Activated gamma-delta T cell (primary cell): ENCODE data around the gene CD19.
"Not testable (repeated sequence)": the region's sequence is repeated elsewhere in the genome, so short reads cannot be mapped to it uniquely, and the experiment has no call there.

ENCODE experiments used
- DNase-seq: peaks from one replicate; lab custom pipeline; 2025; lab: John Stamatoyannopoulos, UW

CD19 gene

GRCh38 chr16:28910086-28911031 is 21.4 kb upstream of the CD19 start:
- DNase-seq = no peak

GRCh38 chr16:28912558-28912957 is 19.2 kb upstream of the CD19 start:
- DNase-seq = no peak

- no peak for DNase-seq
These were observed 17.6 kb upstream of the CD19 start for GRCh38 chr16:28913946-28914724.

- DNase-seq = no peak
These were observed 16.6 kb upstream of the CD19 start for GRCh38 chr16:28915181-28915580.

- DNase-seq = no peak
These were observed 14.7 kb upstream of the CD19 start for GRCh38 chr16:28917095-28917494.

GRCh38 chr16:28918698-28919097 is 13.1 kb upstream of the CD19 start:
- DNase-seq = no peak

GRCh38 chr16:28923231-28923587 is 8.6 kb upstream of the CD19 start:
- no peak for DNase-seq

- DNase-seq = no peak
These were observed 7.9 kb upstream of the CD19 start for GRCh38 chr16:28923652-28924398.

GRCh38 chr16:28924399-28924761 is 7.4 kb upstream of the CD19 start:
- DNase-seq = no peak

- peak; percentile 86 for DNase-seq
These were observed 6.9 kb upstream of the CD19 start, which contains the start of gene RABEP2 for GRCh38 chr16:28924762-28925385. TSS of gene RABEP2 (minus strand) at chr16:28925238. CDS start at chr16:28925163, 75 bp downstream.

- DNase-seq = peak; percentile 66
These were observed 6.2 kb upstream of the CD19 start for GRCh38 chr16:28925386-28926228.

GRCh38 chr16:28926284-28926683 is 5.5 kb upstream of the CD19 start:
- DNase-seq = not testable (repeated sequence)

- DNase-seq = no peak
These were observed 4.0 kb upstream of the CD19 start for GRCh38 chr16:28927815-28928214.

GRCh38 chr16:28930203-28930602 is 1.6 kb upstream of the CD19 start:
- no peak for DNase-seq

GRCh38 chr16:28930652-28931051 is 1.1 kb upstream of the CD19 start:
- no peak for DNase-seq

- DNase-seq = no peak
These were observed 769 bp downstream of the CD19 start for GRCh38 chr16:28932339-28933141.

- no peak for DNase-seq
These were observed 1.4 kb downstream of the CD19 start for GRCh38 chr16:28933171-28933570.

GRCh38 chr16:28935346-28935745 is 3.6 kb downstream of the CD19 start:
- no peak for DNase-seq

- DNase-seq = peak; percentile 50
These were observed 4.4 kb downstream of the CD19 start for GRCh38 chr16:28935924-28936783.
